ENCODE data around the gene ZNF17.

Gene ZNF17

GRCh38 chr19:57434386-57435061, 23.6 kb downstream of the ZNF17 start:
- DNase-seq: no peak

- peak; percentile 97 for DNase-seq
These were observed 24.4 kb downstream of the ZNF17 start, which contains the start of gene ZNF749 for GRCh38 chr19:57435062-57435978. TSS of gene ZNF749 (plus strand) at chr19:57435325. CDS start at chr19:57435579, 254 bp downstream.

- DNase-seq: no peak
These were observed 25.5 kb downstream of the ZNF17 start for GRCh38 chr19:57436417-57436816.

- DNase-seq: no peak
These were observed 27.0 kb downstream of the ZNF17 start for GRCh38 chr19:57437931-57438330.

- no peak for DNase-seq
These were observed 28.0 kb downstream of the ZNF17 start for GRCh38 chr19:57438925-57439324.

GRCh38 chr19:57441979-57442752, 31.2 kb downstream of the ZNF17 start:
- DNase-seq: no peak

- no peak for DNase-seq
These were observed 32.2 kb downstream of the ZNF17 start for GRCh38 chr19:57443121-57443696.

- DNase-seq: no peak
These were observed 41.3 kb downstream of the ZNF17 start for GRCh38 chr19:57452307-57452706.

GRCh38 chr19:57465680-57466381, 54.9 kb downstream of the ZNF17 start:
- DNase-seq: no peak

- no peak for DNase-seq
These were observed 55.5 kb downstream of the ZNF17 start for GRCh38 chr19:57466489-57466888.

All from activated gamma-delta T cell treated with Interleukin-2 at 50 U/mL for 16 hours (primary cell).